A549 (cell line): ENCODE results near the gene PPM1J.

Experiments
- CEBPB ChIP-seq, 2 experiments: fragments of >200 bp in 1 of 2; sonication (Bioruptor Twin) in 1 of 2; formaldehyde crosslinking in 1 of 2; IDR thresholded peaks; 2 replicates each; pipeline ENCODE4 v1.6.1; 2012 to 2016
- CTCF ChIP-seq: fragments of >200 bp; sonication (Bioruptor Twin); formaldehyde crosslinking; IDR thresholded peaks from 3 replicates; pipeline ENCODE4 v1.5.1; 2016
- KDM1A ChIP-seq: fragments of 200-600 bp; sonication (generic); IDR thresholded peaks from 2 replicates; pipeline ENCODE4 v1.6.1; 2016; ENCODE audit warnings: low read depth, mild to moderate bottlenecking

- no peak for TF ChIP-seq CTCF
- no peak for TF ChIP-seq KDM1A
- TF ChIP-seq CEBPB (IDR thresholded peaks at IDR 0.05) = no peak
Observed at GRCh38 chr1:112708002-112708448, 7.1 kb downstream of the PPM1J start.
